NOMO-1 treated with dmso at 0.1 percent for 144 hours (cell line): ENCODE measurements around the gene PGF.

Source experiments
- DNase-seq: peaks from one replicate; lab custom pipeline; 2025; ENCODE audit not compliant: unreplicated experiment; lab: John Stamatoyannopoulos, UW

PGF gene

GRCh38 chr14:74904635-74905503 lies 50.5 kb downstream of the PGF start:
- no peak for DNase-seq

GRCh38 chr14:74902941-74903705 lies 52.3 kb downstream of the PGF start:
- no peak for DNase-seq

GRCh38 chr14:74898694-74899093 lies 56.7 kb downstream of the PGF start:
- DNase-seq, result no peak

- no peak for DNase-seq
These were observed 57.3 kb downstream of the PGF start for GRCh38 chr14:74898083-74898482.

- DNase-seq, result no peak
These were observed 57.8 kb downstream of the PGF start for GRCh38 chr14:74897642-74898041.

- DNase-seq, result no peak
These were observed 59.0 kb downstream of the PGF start for GRCh38 chr14:74896400-74896799.

GRCh38 chr14:74893614-74894091 lies 61.7 kb downstream of the PGF start:
- no peak for DNase-seq

GRCh38 chr14:74892745-74893144 lies 62.7 kb downstream of the PGF start:
- DNase-seq, result no peak

GRCh38 chr14:74891870-74892269 lies 63.5 kb downstream of the PGF start:
- no peak for DNase-seq
